Right atrium auricular region (tissue), 2 donors: ENCODE measurements around the gene NMU. TPM values are rescaled to one million over a fixed set of nuclear protein-coding genes. Genes with fewer than 3 reads are reported as not detected.
A peak's percentile ranks its signal among the peaks of the same experiment; 100 is the strongest.
"Not testable (repeated sequence)": the region's sequence is repeated elsewhere in the genome, so short reads cannot be mapped to it uniquely, and the experiment has no call there.

Source experiments
- DNase-seq: peaks from one replicate; pipeline ENCODE4 v3.0.0-alpha.2; 2019; ENCODE audit warnings: low spot score
- H3K27ac ChIP-seq, 2 donors: fragments of 200-600 bp; sonication (generic); 1 replicate in 1 of 2; 2 replicates in 1 of 2; pipeline ENCODE4 v1.5.1; 2016 to 2019
- H3K27me3 ChIP-seq, 2 donors: fragments of 200-600 bp; sonication (generic); one replicate each; pipeline versions ENCODE4 v1.5.1 to v1.6.0; 2017 to 2019
- H3K36me3 ChIP-seq: fragments of 200-600 bp; sonication (generic); one replicate; pipeline ENCODE4 v1.5.1; 2016
- H3K4me1 ChIP-seq, 2 donors: fragments of 200-600 bp; sonication (generic); one replicate each; pipeline versions ENCODE4 v1.5.1 to v1.6.0; 2017 to 2019
- H3K4me3 ChIP-seq, 2 donors: fragments of 200-600 bp; sonication (generic); 1 replicate in 1 of 2; 2 replicates in 1 of 2; pipeline ENCODE4 v1.5.1; 2017 to 2019; ENCODE audit warnings: mild to moderate bottlenecking in 1 of 2, moderate library complexity in 1 of 2
- H3K9me3 ChIP-seq, 2 donors: fragments of 200-600 bp; sonication (generic); one replicate each; pipeline ENCODE4 v1.5.1; 2019
- CTCF ChIP-seq, 2 donors: fragments of 200-600 bp; sonication (generic); IDR thresholded peaks; one replicate each; pipeline ENCODE4 v1.5.1; 2019; ENCODE audit warnings: antibody characterized with exemption in 2 of 2
- total RNA-seq, 2 donors: library from RNA; depleted of rRNA; stranded (reverse); fragments of >200 nt; gene quantifications; one replicate each; pipeline ENCODE4 v1.1.0, GENCODE V29; 2016

The NMU gene
- total RNA-seq, 2 donors from 2014 or later = 0.47 TPM; not detected in 1

DNA sequence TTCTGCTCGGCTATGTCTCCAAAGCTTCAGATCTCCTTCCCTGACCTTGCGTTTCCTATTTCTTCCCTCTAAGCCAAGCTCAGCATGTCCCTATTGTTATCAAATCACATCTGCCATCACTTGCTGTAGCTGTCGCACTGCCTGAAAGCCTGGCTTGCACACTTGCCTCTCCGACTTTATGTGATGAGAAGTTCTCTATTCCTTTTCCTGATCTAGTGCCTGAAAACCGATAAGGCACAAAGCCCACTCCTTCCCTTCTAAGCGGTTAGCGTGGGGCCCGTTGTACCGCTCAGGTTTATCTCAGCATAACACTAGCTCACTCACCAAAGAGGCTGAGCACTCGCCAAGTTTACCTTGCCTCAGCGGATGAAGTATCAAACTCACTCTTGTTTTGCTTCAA is 816 bp downstream of the NMU start:
- no peak for DNase-seq
- Histone ChIP-seq H3K36me3 (no peaks in the 10 kb centered on the region), H3K4me3 (peak overlapping the region in 1 of 2 donors; percentile 42), H3K27ac (no peak overlapping the region), H3K4me1 (peaks cover 0 to 15% of the 10 kb centered on the region in 2 donors), H3K27me3 (peaks cover 3 to 13% of the 10 kb centered on the region in 2 donors), H3K9me3 (peaks cover 0 to 4% of the 10 kb centered on the region in 2 donors)
- TF ChIP-seq CTCF (IDR thresholded peaks at IDR 0.05) = no peak

DNA sequence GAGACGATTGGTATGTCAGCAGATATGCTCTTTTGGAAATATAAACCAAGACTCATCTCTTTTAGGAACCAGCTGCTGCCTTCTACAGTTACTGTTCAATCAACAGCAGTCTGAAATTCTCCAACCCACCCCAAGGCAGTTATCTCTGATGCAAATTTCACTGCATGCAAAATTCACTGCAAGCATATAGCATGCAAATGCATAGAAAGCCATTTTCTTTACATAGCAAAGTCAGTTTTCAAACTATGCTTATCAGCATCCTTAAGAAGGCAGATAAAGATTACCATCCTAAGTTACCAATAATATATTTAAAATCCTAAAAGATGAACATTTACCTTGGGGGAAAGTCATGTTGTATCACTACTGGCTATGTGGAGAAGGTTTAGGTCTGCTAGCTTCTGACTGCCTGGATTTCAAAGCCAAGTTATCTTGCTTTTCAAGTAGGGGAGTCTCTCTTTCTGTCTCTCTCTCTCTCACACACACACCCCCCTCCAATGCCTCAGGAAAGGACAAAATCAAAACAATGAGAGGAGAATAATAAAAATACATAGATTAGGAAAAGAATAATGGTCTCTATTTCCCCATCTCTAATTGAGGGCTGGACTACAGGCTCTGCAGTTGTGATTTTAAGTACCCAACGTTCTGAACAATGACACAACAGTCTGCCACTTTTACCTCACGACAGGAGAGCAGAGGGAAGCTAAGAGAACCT is 1.5 kb downstream of the NMU start:
- no peak overlapping the region for H3K27ac ChIP-seq
- no peaks in the 10 kb centered on the region for H3K36me3 ChIP-seq
- peaks cover 0 to 15% of the 10 kb centered on the region in 2 donors for H3K4me1 ChIP-seq
- peaks cover 0 to 4% of the 10 kb centered on the region in 2 donors for H3K9me3 ChIP-seq
- peaks cover 3 to 13% of the 10 kb centered on the region in 2 donors for H3K27me3 ChIP-seq
- H3K4me3 ChIP-seq = no peak overlapping the region
- no peak for TF ChIP-seq CTCF (IDR thresholded peaks at IDR 0.05)
- DNase-seq = no peak

GRCh38 chr4:55633903-55634302 is 2.2 kb downstream of the NMU start:
- no peak for DNase-seq
- H3K27me3 ChIP-seq = peaks cover 3 to 13% of the 10 kb centered on the region in 2 donors
- no peak overlapping the region for H3K27ac ChIP-seq
- no peak overlapping the region for H3K4me3 ChIP-seq
- TF ChIP-seq CTCF (IDR thresholded peaks at IDR 0.05) = no peak
- peaks cover 0 to 15% of the 10 kb centered on the region in 2 donors for H3K4me1 ChIP-seq
- H3K9me3 ChIP-seq = peaks cover 0 to 4% of the 10 kb centered on the region in 2 donors
- no peaks in the 10 kb centered on the region for H3K36me3 ChIP-seq

- Histone ChIP-seq H3K4me3 (no peak overlapping the region), H3K27ac (no peak overlapping the region), H3K9me3 (peaks cover 0 to 2% of the 10 kb centered on the region in 2 donors), H3K4me1 (no peaks in the 10 kb centered on the region), H3K27me3 (no peaks in the 10 kb centered on the region), H3K36me3 (no peaks in the 10 kb centered on the region)
- no peak for DNase-seq
- no peak for TF ChIP-seq CTCF (IDR thresholded peaks at IDR 0.05)
Measured at GRCh38 chr4:55625835-55626234, 10.3 kb downstream of the NMU start.

DNA sequence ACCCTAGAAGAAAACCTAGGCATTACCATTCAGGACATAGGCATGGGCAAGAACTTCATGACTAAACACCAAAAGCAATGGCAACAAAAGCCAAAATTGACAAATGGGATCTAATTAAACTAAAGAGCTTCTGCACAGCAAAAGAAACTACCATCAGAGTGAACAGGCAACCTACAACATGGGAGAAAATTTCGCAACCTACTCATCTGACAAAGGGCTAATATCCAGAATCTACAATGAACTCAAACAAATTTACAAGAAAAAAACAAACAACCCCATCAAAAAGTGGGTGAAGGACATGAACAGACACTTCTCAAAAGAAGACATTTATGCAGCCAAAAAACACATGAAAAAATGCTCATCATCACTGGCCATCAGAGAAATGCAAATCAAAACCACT is 12.0 kb downstream of the NMU start:
- not testable (repeated sequence) for H3K27me3 ChIP-seq, H3K36me3 ChIP-seq, H3K27ac ChIP-seq, DNase-seq, H3K9me3 ChIP-seq, H3K4me3 ChIP-seq, H3K4me1 ChIP-seq

DNA sequence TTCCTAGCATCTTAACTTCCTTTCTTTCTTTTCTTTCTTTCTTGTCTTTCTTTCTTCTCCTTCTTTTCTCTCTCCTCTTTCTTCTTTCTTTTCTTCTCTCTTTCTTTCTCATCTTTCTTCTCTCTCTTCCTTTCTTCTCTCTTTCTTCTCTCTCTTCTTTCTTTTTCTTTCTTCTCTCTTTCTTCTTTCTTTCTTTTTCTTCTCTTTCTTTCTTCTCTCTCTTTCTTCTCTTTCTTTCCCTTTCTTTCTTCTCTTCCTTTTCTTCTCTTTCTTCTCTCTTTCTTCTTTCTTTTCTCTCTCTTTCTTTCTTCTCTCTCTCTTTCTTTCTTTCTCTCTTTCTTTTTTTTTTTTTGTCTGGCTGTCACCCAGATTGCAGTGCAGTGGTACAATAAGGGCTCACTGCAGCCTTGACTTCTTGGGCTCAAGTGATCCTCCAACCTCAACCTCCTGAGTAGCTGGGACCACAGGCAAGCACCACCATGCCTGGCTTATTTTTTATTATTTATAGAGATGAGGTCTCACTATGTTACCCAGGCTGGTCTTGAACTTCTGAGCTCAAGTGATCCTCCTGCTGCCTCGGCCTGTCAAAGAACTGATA is 17.5 kb downstream of the NMU start:
- no peak overlapping the region for H3K4me3 ChIP-seq
- H3K4me1 ChIP-seq = no peaks in the 10 kb centered on the region
- no peaks in the 10 kb centered on the region for H3K36me3 ChIP-seq
- no peak overlapping the region for H3K27ac ChIP-seq
- H3K9me3 ChIP-seq = no peaks in the 10 kb centered on the region
- TF ChIP-seq CTCF (IDR thresholded peaks at IDR 0.05) = no peak
- no peak for DNase-seq
- no peaks in the 10 kb centered on the region for H3K27me3 ChIP-seq
